Endometrial microvascular endothelial cells (primary cell): Measurements from ENCODE around the gene COX4I1. TPM values are rescaled to one million over a fixed set of nuclear protein-coding genes. Genes with fewer than 3 reads are reported as not detected.
"Not testable (repeated sequence)": the region's sequence is repeated elsewhere in the genome, so short reads cannot be mapped to it uniquely, and the experiment has no call there.

ENCODE experiments used
- in situ Hi-C: cut with HindIII; loops from 2 replicates; pipeline ENCODE4 v1.10.0; 2017; ENCODE audit warnings: low sequenced_read_pairs, low pct_unique_long_range_greater_than_20kb; ENCODE audit errors: inconsistent ontology term
- total RNA-seq: library from RNA; depleted of rRNA; stranded (reverse); fragments of >200 nt; gene quantifications from one replicate; pipeline ENCODE4 v1.2.3, GENCODE V29; 2015; ENCODE audit errors: inconsistent ontology term

COX4I1 gene
- total RNA-seq, 1 donor from 2014 or later, result 503 TPM

GRCh38 chr16:85794696-85795095 lies 4.8 kb upstream of the COX4I1 start:
- in situ Hi-C loops, result no loop called here

- in situ Hi-C loops, result no loop called here
These were observed 3.3 kb upstream of the COX4I1 start for GRCh38 chr16:85796152-85796551.

- in situ Hi-C loops, result no loop called here
These were observed 2.9 kb upstream of the COX4I1 start for GRCh38 chr16:85796599-85796998.

- in situ Hi-C loops, result no loop called here
These were observed 1.2 kb upstream of the COX4I1 start for GRCh38 chr16:85798283-85798776.

GRCh38 chr16:85798901-85799496 lies 496 bp upstream of the COX4I1 start:
- in situ Hi-C loops, result no loop called here

GRCh38 chr16:85800321-85800669 lies 800 bp downstream of the COX4I1 start:
- in situ Hi-C loops, result no loop called here

- in situ Hi-C loops, result no loop called here
These were observed 4.1 kb downstream of the COX4I1 start for GRCh38 chr16:85803570-85803969.

GRCh38 chr16:85805442-85806045 lies 6.0 kb downstream of the COX4I1 start:
- in situ Hi-C loops, result no loop called here

- in situ Hi-C loops, result no loop called here
These were observed 7.0 kb downstream of the COX4I1 start for GRCh38 chr16:85806539-85806938.

GRCh38 chr16:85807340-85807739 lies 7.8 kb downstream of the COX4I1 start:
- in situ Hi-C loops, result not testable (repeated sequence)

- in situ Hi-C loops, result not testable (repeated sequence)
These were observed 8.6 kb downstream of the COX4I1 start for GRCh38 chr16:85808104-85808503.

GRCh38 chr16:85808926-85809325 lies 9.4 kb downstream of the COX4I1 start:
- in situ Hi-C loops, result no loop called here

GRCh38 chr16:85809645-85810044 lies 10.2 kb downstream of the COX4I1 start:
- in situ Hi-C loops, result no loop called here

GRCh38 chr16:85810097-85810741 lies 10.7 kb downstream of the COX4I1 start:
- in situ Hi-C loops, result no loop called here

- in situ Hi-C loops, result no loop called here
These were observed 11.2 kb downstream of the COX4I1 start for GRCh38 chr16:85810742-85811115.

GRCh38 chr16:85812031-85812807 lies 12.7 kb downstream of the COX4I1 start:
- in situ Hi-C loops, result no loop called here

- in situ Hi-C loops, result no loop called here
These were observed 13.6 kb downstream of the COX4I1 start for GRCh38 chr16:85812811-85813700.

GRCh38 chr16:85816159-85816558 lies 16.7 kb downstream of the COX4I1 start:
- in situ Hi-C loops, result no loop called here

GRCh38 chr16:85817195-85817594 lies 17.7 kb downstream of the COX4I1 start:
- in situ Hi-C loops, result not testable (repeated sequence)
